H9 (cell line): Measurements from ENCODE around the gene MAP7D3. TPM values are rescaled to one million over a fixed set of nuclear protein-coding genes. Genes with fewer than 3 reads are reported as not detected.
A peak's percentile ranks its signal among the peaks of the same experiment; 100 is the strongest.

ENCODE experiments used
- DNase-seq: peaks from one replicate; pipeline ENCODE4 v3.0.0-alpha.2; 2017
- H2AFZ ChIP-seq: one replicate; pipeline ENCODE4 v1.6.1; 2013; ENCODE audit warnings: mild to moderate bottlenecking, low read length, control low read depth, moderate library complexity
- H2AK5ac ChIP-seq: 2 replicates; pipeline ENCODE4 v1.6.1; 2013; ENCODE audit warnings: low read length, control low read depth, mixed read lengths; ENCODE audit not compliant: insufficient read length
- H2BK120ac ChIP-seq: one replicate; pipeline ENCODE4 v1.6.1; 2013; ENCODE audit warnings: low read depth, mild to moderate bottlenecking, low read length, control low read depth, inconsistent platforms; ENCODE audit not compliant: poor library complexity, severe bottlenecking
- H2BK12ac ChIP-seq: 2 replicates; pipeline ENCODE4 v1.6.1; 2013; ENCODE audit warnings: low read length, control low read depth, mixed read lengths, low read depth; ENCODE audit not compliant: insufficient read length
- H2BK15ac ChIP-seq: 2 replicates; pipeline ENCODE4 v1.6.1; 2013; ENCODE audit warnings: low read depth, low read length, control low read depth
- H2BK20ac ChIP-seq: one replicate; pipeline ENCODE4 v1.6.1; 2013; ENCODE audit warnings: low read depth, mild to moderate bottlenecking, low read length, control low read depth, inconsistent platforms; ENCODE audit not compliant: poor library complexity, severe bottlenecking
- H2BK5ac ChIP-seq: 2 replicates; pipeline ENCODE4 v1.6.1; 2013; ENCODE audit warnings: low read length, control low read depth, mixed read lengths; ENCODE audit not compliant: insufficient read length
- H3K14ac ChIP-seq: 2 replicates; pipeline ENCODE4 v1.6.1; 2013; ENCODE audit warnings: low read length, control low read depth; ENCODE audit not compliant: insufficient read depth
- H3K18ac ChIP-seq: 2 replicates; pipeline ENCODE4 v1.6.1; 2013; ENCODE audit warnings: low read depth, mild to moderate bottlenecking, mixed read lengths, low read length, control low read depth; ENCODE audit not compliant: insufficient read length
- H3K23ac ChIP-seq: 2 replicates; pipeline ENCODE4 v1.6.1; 2013; ENCODE audit warnings: low read length, control low read depth, mixed read lengths, low read depth; ENCODE audit not compliant: insufficient read length
- H3K23me2 ChIP-seq: 2 replicates; pipeline ENCODE4 v1.6.1; 2013; ENCODE audit warnings: low read depth, mild to moderate bottlenecking, mixed read lengths, low read length, control low read depth; ENCODE audit not compliant: insufficient read length, poor library complexity, severe bottlenecking
- H3K27ac ChIP-seq: 2 replicates; pipeline ENCODE4 v1.5.1; 2013; ENCODE audit warnings: low read length, control low read depth, mixed read lengths, low read depth; ENCODE audit not compliant: insufficient read length
- H3K27me3 ChIP-seq: 2 replicates; pipeline ENCODE4 v1.6.1; 2013; ENCODE audit warnings: low read length, control low read depth, inconsistent platforms; ENCODE audit not compliant: insufficient read depth
- H3K4ac ChIP-seq: 2 replicates; pipeline ENCODE4 v1.6.1; 2013; ENCODE audit warnings: low read depth, mild to moderate bottlenecking, control low read depth, inconsistent platforms, low read length, moderate library complexity
- H3K4me1 ChIP-seq: 2 replicates; pipeline ENCODE4 v1.6.1; 2013; ENCODE audit warnings: low read length, control low read depth, inconsistent platforms; ENCODE audit not compliant: insufficient read depth
- H3K4me2 ChIP-seq: 2 replicates; pipeline ENCODE4 v1.6.1; 2013; ENCODE audit warnings: low read length, control low read depth, mixed read lengths; ENCODE audit not compliant: insufficient read length, insufficient read depth
- H3K56ac ChIP-seq: 2 replicates; pipeline ENCODE4 v1.6.1; 2013; ENCODE audit warnings: low read depth, mild to moderate bottlenecking, mixed read lengths, low read length, control low read depth; ENCODE audit not compliant: insufficient read length
- H3K79me1 ChIP-seq: 2 replicates; pipeline ENCODE4 v1.6.1; 2013; ENCODE audit warnings: low read depth, mild to moderate bottlenecking, moderate library complexity, low read length, control low read depth, inconsistent platforms; ENCODE audit not compliant: insufficient read depth, poor library complexity, severe bottlenecking
- H3K79me2 ChIP-seq: 2 replicates; pipeline ENCODE4 v1.6.1; 2013; ENCODE audit warnings: low read length, control low read depth, inconsistent platforms; ENCODE audit not compliant: insufficient read depth
- H3K9ac ChIP-seq: 2 replicates; pipeline ENCODE4 v1.6.1; 2013; ENCODE audit warnings: low read length, control low read depth, mixed read lengths; ENCODE audit not compliant: insufficient read length; ENCODE audit errors: extremely low read depth
- H3K9me3 ChIP-seq: one replicate; pipeline ENCODE4 v1.6.1; 2013; ENCODE audit warnings: low read depth, low read length, inconsistent platforms; ENCODE audit not compliant: control insufficient read depth
- H3T11ph ChIP-seq: one replicate; pipeline ENCODE4 v1.6.1; 2013; ENCODE audit warnings: mild to moderate bottlenecking, low read length, control low read depth, inconsistent platforms
- H4K20me1 ChIP-seq: one replicate; pipeline ENCODE4 v1.6.1; 2013; ENCODE audit not compliant: control insufficient read depth, insufficient read length, insufficient read depth
- H4K5ac ChIP-seq: 2 replicates; pipeline ENCODE4 v1.6.1; 2013; ENCODE audit warnings: low read depth, mild to moderate bottlenecking, mixed read lengths, low read length, control low read depth; ENCODE audit not compliant: insufficient read length
- H4K8ac ChIP-seq: replicated peaks from 2 replicates; pipeline ENCODE4 v1.6.1; 2013; ENCODE audit warnings: low read length, control low read depth, mixed read lengths, low read depth; ENCODE audit not compliant: insufficient read length
- H4K91ac ChIP-seq: 2 replicates; pipeline ENCODE4 v1.6.1; 2013; ENCODE audit warnings: low read depth, mild to moderate bottlenecking, moderate library complexity, mixed read lengths, low read length, control low read depth; ENCODE audit not compliant: insufficient read length
- H3K27ac Mint-ChIP-seq, 3 experiments: 2 replicates in 2 of 3; 3 replicates in 1 of 3; pipeline ENCODE4 v1.8.0; 2020 to 2021; ENCODE audit warnings: mixed read lengths in 3 of 3, mild to moderate bottlenecking in 1 of 3, moderate library complexity in 1 of 3
- H3K27me3 Mint-ChIP-seq: 2 replicates; pipeline ENCODE4 v1.8.0; 2021; ENCODE audit warnings: low read depth, mild to moderate bottlenecking, moderate library complexity, mixed read lengths
- H3K36me3 Mint-ChIP-seq, 3 experiments: 2 replicates in 2 of 3; 3 replicates in 1 of 3; pipeline ENCODE4 v1.8.0; 2020 to 2021; ENCODE audit warnings: low read depth in 3 of 3, mixed read lengths in 3 of 3; ENCODE audit not compliant: insufficient read depth in 1 of 3
- H3K4me1 Mint-ChIP-seq, 2 experiments: 2 replicates each; pipeline ENCODE4 v1.8.0; 2020; ENCODE audit warnings: mixed read lengths in 2 of 2
- H3K4me3 Mint-ChIP-seq, 2 experiments: 2 replicates in 1 of 2; 3 replicates in 1 of 2; pipeline ENCODE4 v1.8.0; 2020 to 2021; ENCODE audit warnings: mild to moderate bottlenecking in 2 of 2, mixed read lengths in 2 of 2, moderate library complexity in 1 of 2
- H3K9me3 Mint-ChIP-seq, 2 experiments: 2 replicates in 1 of 2; 3 replicates in 1 of 2; pipeline ENCODE4 v1.8.0; 2020; ENCODE audit warnings: mild to moderate bottlenecking in 2 of 2, mixed read lengths in 2 of 2, moderate library complexity in 1 of 2
- WGBS: extraction: QIAGEN DNeasy Blood & Tissue Kit; methylation state at CpG from one replicate; pipeline ENCODE4 v1.1.7; 2013; ENCODE audit warnings: missing lambda C conversion rate, low lambda C conversion rate, mixed read lengths; ENCODE audit not compliant: insufficient read length; ENCODE audit errors: extremely low coverage; 5-methylcytosine and 5-hydroxymethylcytosine counted together
- total RNA-seq: library from RNA; stranded (reverse); gene quantifications from 2 replicates; pipeline ENCODE4 v1.2.1, GENCODE V29; 2021
- TF ChIP-seq, protein P1 (sequence below): fragments of 200-600 bp; sonication (generic); conservative IDR thresholded peaks from 3 replicates; pipeline ENCODE4 v1.8.0; 2021; ENCODE audit warnings: antibody characterized with exemption, mild to moderate bottlenecking

Gene MAP7D3
- total RNA-seq, 1 experiment from 2014 or later = 15.2 TPM

DNA sequence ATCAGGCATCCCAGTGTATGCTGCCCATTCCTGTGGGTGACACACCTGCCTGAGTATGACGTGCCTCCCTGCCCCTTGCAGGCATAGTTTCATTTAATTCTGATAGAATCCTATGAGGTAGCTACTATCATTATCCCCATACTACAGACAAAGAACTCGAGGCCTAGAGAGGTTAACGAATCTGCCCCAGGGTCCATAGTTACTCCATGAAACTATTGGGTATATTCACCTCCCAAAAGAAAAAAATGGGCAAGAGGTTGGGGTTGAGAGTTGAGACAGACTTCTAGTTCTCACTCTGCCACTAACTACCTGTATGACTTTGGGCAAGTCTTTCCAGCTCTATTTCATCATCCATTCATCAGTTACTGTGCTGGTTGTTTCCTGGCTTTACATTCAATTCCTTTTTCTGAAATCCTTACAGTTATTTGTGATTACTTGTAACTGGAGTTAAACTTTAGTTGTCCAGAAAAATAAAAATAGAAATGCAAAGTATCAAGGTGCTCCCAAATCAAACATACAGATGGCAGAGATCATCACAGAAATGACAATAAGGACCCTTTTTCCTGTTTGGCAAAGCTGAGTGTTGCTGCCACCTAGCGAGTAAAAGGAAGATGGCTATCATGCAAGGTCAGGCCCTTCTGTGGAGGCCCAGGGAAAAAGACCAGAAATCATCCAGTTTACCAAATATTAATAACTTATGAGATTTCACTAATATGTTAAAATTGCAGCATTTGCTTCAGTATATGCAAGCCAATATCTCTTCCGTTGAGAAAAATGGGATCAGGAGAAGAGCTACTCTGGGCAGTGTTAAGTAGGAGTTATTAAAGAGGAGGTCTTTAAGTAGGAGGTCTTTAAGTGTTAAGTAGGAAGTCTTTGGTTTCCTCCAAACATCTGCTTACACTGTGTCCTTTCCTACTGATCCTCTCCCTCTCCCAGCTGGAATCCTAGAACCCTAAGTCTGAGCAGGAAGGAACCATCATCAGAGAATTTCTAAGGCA is 17.1 kb upstream of the MAP7D3 start:
- no peak overlapping the region for H2AK5ac ChIP-seq
- H3K4me2 ChIP-seq = no peak overlapping the region
- H4K91ac ChIP-seq = no peak overlapping the region
- H3K4ac ChIP-seq = no peak overlapping the region
- H3K4me1 ChIP-seq = no peaks in the 10 kb centered on the region
- H3K79me1 ChIP-seq = no peaks in the 10 kb centered on the region
- no peak overlapping the region for H4K8ac ChIP-seq
- H3K27me3 Mint-ChIP-seq = peaks cover 15% of the 10 kb centered on the region
- no peaks in the 10 kb centered on the region for H3K23me2 ChIP-seq
- H3K9ac ChIP-seq = no peak overlapping the region
- H3K27ac ChIP-seq = no peak overlapping the region
- H3K4me3 Mint-ChIP-seq = no peak overlapping the region
- no peak overlapping the region for H2BK120ac ChIP-seq
- H3K14ac ChIP-seq = no peak overlapping the region
- H3K23ac ChIP-seq = no peak overlapping the region
- H3K27ac Mint-ChIP-seq = no peak overlapping the region; a peak in 1 of 7 replicates
- no peaks in the 10 kb centered on the region for H3K27me3 ChIP-seq
- H3K18ac ChIP-seq = no peak overlapping the region
- no peak overlapping the region for H3K56ac ChIP-seq
- no peak overlapping the region for H2BK15ac ChIP-seq
- no peak overlapping the region for H2AFZ ChIP-seq
- H4K20me1 ChIP-seq = no peaks in the 10 kb centered on the region
- H4K5ac ChIP-seq = no peak overlapping the region
- no peak overlapping the region for H2BK20ac ChIP-seq
- peaks cover 46 to 78% of the 10 kb centered on the region in 2 experiments for H3K9me3 Mint-ChIP-seq
- H2BK5ac ChIP-seq = no peak overlapping the region
- H3T11ph ChIP-seq = no peak overlapping the region
- TF ChIP-seq, protein P1, sequence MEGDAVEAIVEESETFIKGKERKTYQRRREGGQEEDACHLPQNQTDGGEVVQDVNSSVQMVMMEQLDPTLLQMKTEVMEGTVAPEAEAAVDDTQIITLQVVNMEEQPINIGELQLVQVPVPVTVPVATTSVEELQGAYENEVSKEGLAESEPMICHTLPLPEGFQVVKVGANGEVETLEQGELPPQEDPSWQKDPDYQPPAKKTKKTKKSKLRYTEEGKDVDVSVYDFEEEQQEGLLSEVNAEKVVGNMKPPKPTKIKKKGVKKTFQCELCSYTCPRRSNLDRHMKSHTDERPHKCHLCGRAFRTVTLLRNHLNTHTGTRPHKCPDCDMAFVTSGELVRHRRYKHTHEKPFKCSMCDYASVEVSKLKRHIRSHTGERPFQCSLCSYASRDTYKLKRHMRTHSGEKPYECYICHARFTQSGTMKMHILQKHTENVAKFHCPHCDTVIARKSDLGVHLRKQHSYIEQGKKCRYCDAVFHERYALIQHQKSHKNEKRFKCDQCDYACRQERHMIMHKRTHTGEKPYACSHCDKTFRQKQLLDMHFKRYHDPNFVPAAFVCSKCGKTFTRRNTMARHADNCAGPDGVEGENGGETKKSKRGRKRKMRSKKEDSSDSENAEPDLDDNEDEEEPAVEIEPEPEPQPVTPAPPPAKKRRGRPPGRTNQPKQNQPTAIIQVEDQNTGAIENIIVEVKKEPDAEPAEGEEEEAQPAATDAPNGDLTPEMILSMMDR = peak; percentile 73
- H3K9me3 ChIP-seq = peaks cover 8% of the 10 kb centered on the region
- no CpG with 5 or more reads among the region's 5 CpGs for WGBS
- no peak for DNase-seq
- H2BK12ac ChIP-seq = no peak overlapping the region
- peaks cover 0 to 4% (median 2%) of the 10 kb centered on the region in 3 experiments; a peak in 1 of 7 replicates for H3K36me3 Mint-ChIP-seq
- H3K4me1 Mint-ChIP-seq = no peaks in the 10 kb centered on the region
- no peaks in the 10 kb centered on the region for H3K79me2 ChIP-seq
